NCI-H2107 treated with DMSO at 0.1 percent for 48 hours (cell line): ENCODE measurements around the gene MSH3.

ENCODE experiments used
- DNase-seq: peaks from one replicate; lab custom pipeline; 2025; ENCODE audit not compliant: unreplicated experiment; lab: John Stamatoyannopoulos, UW

The MSH3 gene

GRCh38 chr5:80654391-80655230 is at the start of gene MSH3, which contains the start of gene DHFR:
TSS of gene MSH3 (plus strand) at chr5:80654652. CDS start at chr5:80654728, 76 bp downstream.
TSS of gene DHFR (minus strand) at chr5:80654983. CDS start at chr5:80654489, 494 bp downstream.
- peak; percentile 61 for DNase-seq

GRCh38 chr5:80607343-80607742 is 47.1 kb upstream of the MSH3 start:
- DNase-seq: no peak

GRCh38 chr5:80607832-80608231 is 46.6 kb upstream of the MSH3 start:
- no peak for DNase-seq

- DNase-seq: no peak
Observed at GRCh38 chr5:80608731-80609130, 45.7 kb upstream of the MSH3 start.

- no peak for DNase-seq
Observed at GRCh38 chr5:80609692-80610091, 44.8 kb upstream of the MSH3 start.

GRCh38 chr5:80615266-80615914 is 39.1 kb upstream of the MSH3 start:
- no peak for DNase-seq

- no peak for DNase-seq
Observed at GRCh38 chr5:80618438-80618837, 36.0 kb upstream of the MSH3 start.

GRCh38 chr5:80619086-80619485 is 35.4 kb upstream of the MSH3 start:
- no peak for DNase-seq

GRCh38 chr5:80620211-80620610 is 34.2 kb upstream of the MSH3 start:
- DNase-seq: no peak

- DNase-seq: no peak
Observed at GRCh38 chr5:80622756-80623155, 31.7 kb upstream of the MSH3 start.

GRCh38 chr5:80623999-80624398 is 30.5 kb upstream of the MSH3 start:
- DNase-seq: peak; percentile 4

GRCh38 chr5:80625230-80625629 is 29.2 kb upstream of the MSH3 start:
- no peak for DNase-seq

- no peak for DNase-seq
Observed at GRCh38 chr5:80629281-80629680, 25.2 kb upstream of the MSH3 start.

- DNase-seq: no peak
Observed at GRCh38 chr5:80631278-80632259, 22.9 kb upstream of the MSH3 start.

GRCh38 chr5:80632700-80633099 is 21.8 kb upstream of the MSH3 start:
- DNase-seq: no peak

- DNase-seq: no peak
Observed at GRCh38 chr5:80634193-80634592, 20.3 kb upstream of the MSH3 start.

GRCh38 chr5:80641353-80641752 is 13.1 kb upstream of the MSH3 start:
- DNase-seq: no peak

GRCh38 chr5:80644900-80645299 is 9.6 kb upstream of the MSH3 start:
- DNase-seq: no peak

GRCh38 chr5:80646926-80647325 is 7.5 kb upstream of the MSH3 start:
- no peak for DNase-seq

- DNase-seq: no peak
Observed at GRCh38 chr5:80653502-80653901, 950 bp upstream of the MSH3 start.

GRCh38 chr5:80654054-80654390 is 430 bp upstream of the MSH3 start:
- DNase-seq: no peak
